Measurements from ENCODE around the gene CHAF1A.

CHAF1A gene

GRCh38 chr19:4360641-4361151 lies 41.7 kb upstream of the CHAF1A start:
- Histone ChIP-seq H3K27me3 (ENCODE audit: control insufficient read depth, low read length) (no peaks in the 10 kb centered on the region), H4K20me1 (ENCODE audit: control insufficient read depth, insufficient read depth, low read depth, low read length) (no peaks in the 10 kb centered on the region), H3F3A (ENCODE audit: control insufficient read depth, insufficient read depth) (no peaks in the 10 kb centered on the region), H3K36me3 (ENCODE audit: control insufficient read depth, low read length) (peaks cover 58% of the 10 kb centered on the region), H3K79me2 (ENCODE audit: control insufficient read depth, low read length) (no peaks in the 10 kb centered on the region), H3K4me3 (ENCODE audit: low read length) (no peak overlapping the region), H3K27ac (ENCODE audit: low read depth, low read length) (no peak overlapping the region), H3K9me3 (ENCODE audit: control insufficient read depth, insufficient read depth, low read length) (no peaks in the 10 kb centered on the region), H3K9me2 (replicated peaks; ENCODE audit: control insufficient read depth, low read length) (no peaks in the 10 kb centered on the region), H3K4me2 (ENCODE audit: low read length) (no peak overlapping the region), H3K4me1 (ENCODE audit: control insufficient read depth, low read length) (no peaks in the 10 kb centered on the region)
- TF ChIP-seq CTCF (IDR thresholded peaks at IDR 0.05; ENCODE audit: low read depth, low read length, poor library complexity, severe bottlenecking) (no peak), EZH2phosphoT487 (IDR thresholded peaks at IDR 0.05; ENCODE audit: borderline replicate concordance, low read length) (no peak)

DNA sequence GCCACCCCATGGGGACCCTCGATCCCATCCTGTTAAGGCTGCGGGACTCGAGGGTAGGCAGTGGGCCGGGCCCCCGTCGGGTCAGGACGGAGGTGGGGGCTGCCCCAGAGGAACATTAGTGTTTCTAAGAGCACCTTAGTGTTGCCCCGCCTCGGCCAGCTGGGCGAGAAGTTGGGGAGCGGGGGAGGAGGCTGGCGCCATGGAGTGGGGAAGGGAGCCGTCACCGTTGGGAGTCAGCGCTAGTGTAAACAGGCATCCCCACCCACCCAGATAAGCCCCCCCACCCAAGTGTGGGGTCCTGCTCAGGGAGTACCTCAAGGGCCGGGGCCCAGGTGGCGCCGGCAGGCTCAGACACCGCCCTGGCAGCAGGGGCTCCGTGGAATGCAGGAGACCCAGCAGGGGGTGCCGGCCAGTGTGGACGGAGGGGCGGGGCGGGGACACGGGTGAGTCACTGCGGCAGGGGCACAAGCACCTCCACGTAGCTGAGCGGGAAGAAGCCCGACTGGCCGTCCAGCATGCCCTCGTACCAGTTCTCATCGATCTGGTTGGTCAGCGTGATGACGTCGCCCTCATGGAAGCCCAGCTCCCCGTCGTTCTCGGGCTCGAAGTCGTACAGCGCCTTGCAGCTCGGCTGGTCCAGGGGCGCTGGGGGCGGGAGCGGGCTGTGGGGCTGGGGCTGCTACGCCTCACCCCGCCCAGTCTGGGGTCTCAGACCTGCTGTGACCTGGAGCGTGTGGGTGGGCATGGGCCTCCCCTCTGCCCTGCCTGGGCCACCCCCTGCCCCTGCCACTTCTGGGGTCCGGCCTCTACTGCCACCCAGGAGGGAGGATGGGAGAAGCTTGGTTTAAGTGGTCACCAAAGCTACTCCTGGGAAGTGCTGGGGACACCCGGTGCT lies 41.0 kb upstream of the CHAF1A start:
- Histone ChIP-seq H3K27me3 (ENCODE audit: control insufficient read depth, low read length) (no peaks in the 10 kb centered on the region), H3K4me3 (ENCODE audit: low read length) (no peak overlapping the region), H3K4me2 (ENCODE audit: low read length) (no peak overlapping the region), H3K27ac (ENCODE audit: low read depth, low read length) (no peak overlapping the region), H4K20me1 (ENCODE audit: control insufficient read depth, insufficient read depth, low read depth, low read length) (no peaks in the 10 kb centered on the region), H3K4me1 (ENCODE audit: control insufficient read depth, low read length) (no peaks in the 10 kb centered on the region), H3F3A (ENCODE audit: control insufficient read depth, insufficient read depth) (no peaks in the 10 kb centered on the region), H3K79me2 (ENCODE audit: control insufficient read depth, low read length) (no peaks in the 10 kb centered on the region), H3K9me3 (ENCODE audit: control insufficient read depth, insufficient read depth, low read length) (no peaks in the 10 kb centered on the region), H3K9me2 (replicated peaks; ENCODE audit: control insufficient read depth, low read length) (no peaks in the 10 kb centered on the region), H3K36me3 (ENCODE audit: control insufficient read depth, low read length) (peaks cover 65% of the 10 kb centered on the region)
- TF ChIP-seq EZH2phosphoT487 (IDR thresholded peaks at IDR 0.05; ENCODE audit: borderline replicate concordance, low read length) (no peak), CTCF (IDR thresholded peaks at IDR 0.05; ENCODE audit: low read depth, low read length, poor library complexity, severe bottlenecking) (no peak)

- Histone ChIP-seq H3K79me2 (ENCODE audit: control insufficient read depth, low read length) (no peaks in the 10 kb centered on the region), H3K4me3 (ENCODE audit: low read length) (no peak overlapping the region), H3K4me2 (ENCODE audit: low read length) (no peak overlapping the region), H3K4me1 (ENCODE audit: control insufficient read depth, low read length) (no peaks in the 10 kb centered on the region), H3K9me3 (ENCODE audit: control insufficient read depth, insufficient read depth, low read length) (no peaks in the 10 kb centered on the region), H3K27me3 (ENCODE audit: control insufficient read depth, low read length) (no peaks in the 10 kb centered on the region), H3F3A (ENCODE audit: control insufficient read depth, insufficient read depth) (no peaks in the 10 kb centered on the region), H3K27ac (ENCODE audit: low read depth, low read length) (no peak overlapping the region), H3K9me2 (replicated peaks; ENCODE audit: control insufficient read depth, low read length) (no peaks in the 10 kb centered on the region), H3K36me3 (ENCODE audit: control insufficient read depth, low read length) (peaks cover 68% of the 10 kb centered on the region), H4K20me1 (ENCODE audit: control insufficient read depth, insufficient read depth, low read depth, low read length) (no peaks in the 10 kb centered on the region)
- TF ChIP-seq CTCF (IDR thresholded peaks at IDR 0.05; ENCODE audit: low read depth, low read length, poor library complexity, severe bottlenecking) (no peak), EZH2phosphoT487 (IDR thresholded peaks at IDR 0.05; ENCODE audit: borderline replicate concordance, low read length) (no peak)
These were observed 40.2 kb upstream of the CHAF1A start for GRCh38 chr19:4362101-4362828.
